HUES48 (cell line): ENCODE results near the gene ATAD1.
"Not testable (repeated sequence)": the region's sequence is repeated elsewhere in the genome, so short reads cannot be mapped to it uniquely, and the experiment has no call there.

Experiments
- H3K27ac ChIP-seq: one replicate; pipeline ENCODE4 v1.7.0; 2013; ENCODE audit warnings: low read depth, low read length, inconsistent platforms
- H3K27me3 ChIP-seq: 2 replicates; pipeline ENCODE4 v1.6.1; 2013; ENCODE audit warnings: mild to moderate bottlenecking, low read length; ENCODE audit not compliant: control insufficient read depth, insufficient read depth
- H3K36me3 ChIP-seq: 2 replicates; pipeline ENCODE4 v1.6.1; 2013; ENCODE audit warnings: low read length; ENCODE audit not compliant: control insufficient read depth, insufficient read depth
- H3K4me1 ChIP-seq: 2 replicates; pipeline ENCODE4 v1.6.1; 2013; ENCODE audit warnings: mild to moderate bottlenecking, low read length; ENCODE audit not compliant: control insufficient read depth, insufficient read depth
- H3K4me3 ChIP-seq: 2 replicates; pipeline ENCODE4 v1.5.1; 2013; ENCODE audit warnings: mild to moderate bottlenecking, low read depth, low read length
- H3K9ac ChIP-seq: 2 replicates; pipeline ENCODE4 v1.6.1; 2013; ENCODE audit warnings: mild to moderate bottlenecking, low read depth, low read length, moderate library complexity
- H3K9me3 ChIP-seq: 2 replicates; pipeline ENCODE4 v1.6.1; 2013; ENCODE audit warnings: low read length; ENCODE audit not compliant: control insufficient read depth, insufficient read depth

Gene ATAD1

GRCh38 chr10:87751274-87751673 lies 66.8 kb downstream of the ATAD1 start:
- H3K4me3 ChIP-seq: no peak overlapping the region
- no peak overlapping the region for H3K27ac ChIP-seq
- H3K4me1 ChIP-seq: peaks cover 20% of the 10 kb centered on the region
- H3K36me3 ChIP-seq: peaks cover 33% of the 10 kb centered on the region
- no peaks in the 10 kb centered on the region for H3K9me3 ChIP-seq
- no peaks in the 10 kb centered on the region for H3K27me3 ChIP-seq
- no peak overlapping the region for H3K9ac ChIP-seq

DNA sequence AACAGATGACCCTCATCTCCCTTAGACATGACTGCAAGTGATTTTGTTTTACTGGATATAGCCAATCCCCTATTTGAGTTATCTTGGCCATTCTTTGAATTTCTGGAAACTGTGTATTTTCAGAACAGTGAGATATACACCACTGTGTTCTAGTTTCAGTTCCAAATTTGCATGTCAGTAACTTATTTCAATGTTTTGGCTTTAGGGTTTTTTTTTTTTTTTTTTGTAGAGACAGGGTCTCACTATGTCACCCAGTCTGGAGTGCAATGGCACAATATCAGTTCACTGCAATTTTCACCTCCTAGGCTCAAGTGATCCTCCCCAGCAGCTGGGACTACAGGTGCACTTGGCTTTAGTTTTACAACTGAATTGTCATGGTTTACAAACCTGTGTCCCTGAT lies 67.2 kb downstream of the ATAD1 start:
- Histone ChIP-seq H3K27ac (no peak overlapping the region), H3K27me3 (no peaks in the 10 kb centered on the region), H3K4me3 (no peak overlapping the region)

DNA sequence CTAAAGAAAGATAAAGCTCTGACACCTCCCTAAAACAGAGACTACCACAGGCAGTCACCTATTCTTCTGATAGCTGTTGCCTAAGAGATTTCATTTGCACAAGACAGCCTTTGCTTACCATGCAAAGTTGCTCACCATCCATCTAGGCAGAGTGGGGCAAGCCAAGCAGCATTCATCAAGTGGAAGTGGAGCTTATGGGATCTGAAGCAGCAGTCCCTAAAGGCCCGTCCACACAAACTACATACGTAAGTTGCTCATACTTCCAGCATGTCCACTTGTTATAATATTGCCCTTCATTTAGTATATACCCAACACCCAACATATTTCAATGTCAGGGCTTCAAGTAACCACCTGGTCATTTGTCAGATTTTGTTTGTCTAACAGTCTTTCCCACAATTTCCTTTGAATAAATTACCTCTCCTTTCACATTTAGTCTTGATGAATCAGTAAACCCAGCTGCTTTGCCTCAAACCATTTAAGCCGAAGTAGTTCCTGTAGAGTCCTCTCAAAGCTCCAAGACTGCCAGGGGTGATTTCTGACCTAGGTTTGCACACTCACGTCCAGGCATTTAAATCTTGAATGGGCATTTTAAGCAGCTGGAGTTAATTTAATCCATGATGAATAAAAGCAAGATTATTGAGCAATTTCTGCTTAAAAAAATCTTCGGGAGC lies 67.9 kb downstream of the ATAD1 start:
- H3K9me3 ChIP-seq: no peaks in the 10 kb centered on the region
- H3K36me3 ChIP-seq: peaks cover 31% of the 10 kb centered on the region
- no peak overlapping the region for H3K4me3 ChIP-seq
- H3K27me3 ChIP-seq: no peaks in the 10 kb centered on the region
- H3K4me1 ChIP-seq: peaks cover 20% of the 10 kb centered on the region
- H3K9ac ChIP-seq: no peak overlapping the region
- H3K27ac ChIP-seq: peak overlapping the region; percentile 56

More for the DNA sequence above, 67.2 kb downstream of the ATAD1 start:
- Histone ChIP-seq H3K36me3 (peaks cover 28% of the 10 kb centered on the region), H3K9me3 (no peaks in the 10 kb centered on the region), H3K9ac (no peak overlapping the region), H3K4me1 (peaks cover 20% of the 10 kb centered on the region)

- H3K9me3 ChIP-seq, H3K4me3 ChIP-seq, H3K27ac ChIP-seq, H3K9ac ChIP-seq, H3K27me3 ChIP-seq: not testable (repeated sequence)
- Histone ChIP-seq H3K4me1 (peaks cover 28% of the 10 kb centered on the region), H3K36me3 (peaks cover 21% of the 10 kb centered on the region)
These were observed 69.8 kb downstream of the ATAD1 start for GRCh38 chr10:87748244-87748643.

DNA sequence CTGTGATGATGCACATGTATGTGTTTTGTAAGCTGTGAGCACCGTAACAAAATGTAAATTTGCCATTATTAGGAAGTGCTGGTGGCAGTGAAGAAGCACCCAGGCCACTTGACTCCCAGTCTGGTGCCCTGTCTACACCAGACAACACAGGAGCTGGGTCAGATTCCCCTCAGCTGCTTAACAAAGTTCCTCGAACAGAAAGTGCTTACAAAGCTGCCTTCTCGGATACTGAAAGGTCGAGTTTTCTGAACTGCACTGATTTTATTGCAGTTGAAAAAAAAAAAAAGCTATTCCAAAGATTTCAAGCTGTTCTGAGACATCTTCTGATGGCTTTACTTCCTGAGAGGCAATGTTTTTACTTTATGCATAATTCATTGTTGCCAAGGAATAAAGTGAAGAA lies 71.1 kb downstream of the ATAD1 start:
- Histone ChIP-seq H3K27ac (no peak overlapping the region), H3K4me1 (peaks cover 28% of the 10 kb centered on the region), H3K36me3 (peaks cover 20% of the 10 kb centered on the region), H3K4me3 (no peak overlapping the region), H3K9me3 (no peaks in the 10 kb centered on the region), H3K27me3 (no peaks in the 10 kb centered on the region), H3K9ac (no peak overlapping the region)

GRCh38 chr10:87744606-87745005 lies 73.4 kb downstream of the ATAD1 start:
- Histone ChIP-seq H3K27me3 (no peaks in the 10 kb centered on the region), H3K9me3 (no peaks in the 10 kb centered on the region), H3K36me3 (peaks cover 24% of the 10 kb centered on the region), H3K4me1 (peaks cover 15% of the 10 kb centered on the region), H3K9ac (no peak overlapping the region), H3K27ac (no peak overlapping the region), H3K4me3 (no peak overlapping the region)

DNA sequence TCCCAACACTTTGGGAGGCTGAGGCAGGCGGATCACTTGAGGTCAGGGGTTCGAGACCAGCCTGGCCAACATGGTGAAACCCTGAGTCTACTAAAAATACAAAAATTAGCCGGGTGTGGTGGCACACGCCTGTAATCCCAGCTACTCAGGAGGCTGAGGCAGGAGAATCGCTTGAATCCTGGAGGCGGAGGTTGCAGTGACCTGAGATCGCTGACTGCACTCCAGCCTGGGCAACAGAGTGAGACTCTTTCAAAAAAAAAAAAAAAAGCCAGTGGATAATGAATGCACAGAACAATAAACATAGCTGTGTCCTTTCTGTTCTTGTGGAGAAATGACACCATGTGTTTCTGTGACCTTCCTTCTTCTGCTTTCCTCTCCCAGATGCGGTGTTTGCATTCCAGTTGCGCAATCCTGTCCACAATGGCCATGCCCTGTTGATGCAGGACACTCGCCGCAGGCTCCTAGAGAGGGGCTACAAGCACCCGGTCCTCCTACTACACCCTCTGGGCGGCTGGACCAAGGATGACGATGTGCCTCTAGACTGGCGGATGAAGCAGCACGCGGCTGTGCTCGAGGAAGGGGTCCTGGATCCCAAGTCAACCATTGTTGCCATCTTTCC lies 74.9 kb downstream of the ATAD1 start:
- not testable (repeated sequence) for H3K27ac ChIP-seq, H3K27me3 ChIP-seq, H3K4me1 ChIP-seq, H3K9me3 ChIP-seq, H3K4me3 ChIP-seq, H3K9ac ChIP-seq
- peaks cover 24% of the 10 kb centered on the region for H3K36me3 ChIP-seq

DNA sequence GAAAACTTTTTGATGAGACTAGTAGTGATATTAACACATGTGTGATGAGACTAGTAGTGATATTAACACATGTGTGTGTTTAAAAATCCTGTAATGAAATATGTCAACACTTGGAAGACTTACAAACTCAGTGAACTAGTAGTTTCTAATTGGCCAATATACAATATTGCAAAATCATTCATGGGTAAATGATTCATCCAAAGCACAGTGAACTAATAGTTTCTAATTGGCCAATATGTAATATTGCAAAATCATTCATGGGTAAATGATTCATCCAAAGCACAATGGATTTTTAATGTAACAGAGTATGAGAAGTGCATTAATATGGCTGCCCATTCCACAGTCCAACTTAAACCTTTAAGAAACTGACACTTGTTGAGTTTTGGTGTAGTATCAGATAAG lies 77.8 kb downstream of the ATAD1 start:
- Histone ChIP-seq H3K4me3 (no peak overlapping the region), H3K27me3 (no peaks in the 10 kb centered on the region), H3K36me3 (peaks cover 18% of the 10 kb centered on the region), H3K27ac (no peak overlapping the region), H3K9ac (no peak overlapping the region), H3K4me1 (peaks cover 8% of the 10 kb centered on the region), H3K9me3 (no peaks in the 10 kb centered on the region)

- Histone ChIP-seq H3K27me3 (no peaks in the 10 kb centered on the region), H3K36me3 (peaks cover 13% of the 10 kb centered on the region), H3K9ac (no peak overlapping the region), H3K4me3 (no peak overlapping the region), H3K4me1 (peaks cover 14% of the 10 kb centered on the region), H3K9me3 (no peaks in the 10 kb centered on the region), H3K27ac (no peak overlapping the region)
These were observed 78.3 kb downstream of the ATAD1 start for GRCh38 chr10:87739703-87740102.

GRCh38 chr10:87738253-87738652 lies 79.8 kb downstream of the ATAD1 start:
- not testable (repeated sequence) for H3K9ac ChIP-seq, H3K27ac ChIP-seq, H3K4me1 ChIP-seq, H3K27me3 ChIP-seq, H3K36me3 ChIP-seq, H3K4me3 ChIP-seq, H3K9me3 ChIP-seq

DNA sequence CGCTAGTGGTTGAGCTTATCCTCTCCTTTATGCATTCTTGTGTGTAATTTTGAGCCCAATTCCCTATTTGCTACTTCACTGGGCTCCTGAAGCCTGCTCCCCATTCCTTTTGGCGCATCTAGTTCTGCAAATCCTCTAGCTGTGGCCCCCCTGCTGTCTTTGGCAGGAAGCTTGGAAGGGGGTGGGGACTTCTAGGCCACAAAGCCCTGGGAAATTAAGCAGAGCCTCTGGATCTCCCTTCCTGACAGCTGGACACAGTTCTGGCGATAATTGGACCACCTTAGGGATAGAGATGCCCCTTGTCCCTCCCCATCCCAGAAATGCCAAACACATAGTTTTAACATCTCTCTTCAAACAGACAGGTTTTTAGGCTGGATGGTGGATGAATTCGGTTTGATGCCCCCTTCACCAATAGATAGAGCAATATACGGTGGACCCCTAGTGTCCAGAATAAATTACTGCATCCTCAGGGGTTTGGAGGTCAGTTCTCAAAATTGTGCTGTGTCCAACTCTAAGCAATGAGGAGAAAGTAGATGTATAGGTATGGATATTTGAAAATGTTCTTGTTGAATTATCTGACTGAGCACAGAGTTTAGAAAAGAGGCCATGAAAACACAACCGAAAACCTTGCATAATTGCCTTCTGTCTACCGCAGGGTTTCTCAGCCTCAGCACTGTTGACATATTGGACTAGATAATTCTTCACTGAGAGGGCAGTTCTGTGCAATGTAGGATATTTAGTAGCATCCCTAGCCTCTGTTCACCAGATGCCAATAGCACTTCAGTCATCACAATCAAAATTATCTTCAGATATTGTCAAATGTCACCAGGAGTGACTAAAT lies 82.8 kb downstream of the ATAD1 start:
- Histone ChIP-seq H3K9me3 (no peaks in the 10 kb centered on the region), H3K27me3 (no peaks in the 10 kb centered on the region), H3K4me3 (peak overlapping the region; percentile 47), H3K9ac (no peak overlapping the region), H3K36me3 (0 out of 2 replicates have a peak, but pooled peaks cover 2% of the 10 kb centered on the region), H3K4me1 (peaks cover 10% of the 10 kb centered on the region), H3K27ac (peak overlapping the region; percentile 39)
